GM19467 (cell line): Measurements from ENCODE around the gene NOG.

Experiments
- ATAC-seq: cut with Tn5 transposase; IDR thresholded peaks from one replicate; pipeline ENCODE4 v1.9.1; 2021; ENCODE audit warnings: mild to moderate bottlenecking, moderate library complexity; ENCODE audit not compliant: unreplicated experiment

NOG gene

GRCh38 chr17:56593646-56594319 is at the start of gene NOG:
NOG (plus strand) TSS chr17:56593699; CDS start chr17:56594224, 525 bp downstream.
- ATAC-seq: no peak

GRCh38 chr17:56545106-56545505 is 48.4 kb upstream of the NOG start:
- ATAC-seq: no peak

GRCh38 chr17:56545930-56546329 is 47.6 kb upstream of the NOG start:
- ATAC-seq: no peak

- no peak for ATAC-seq
These were observed 44.8 kb upstream of the NOG start for GRCh38 chr17:56548661-56549060.

GRCh38 chr17:56549501-56549900 is 44.0 kb upstream of the NOG start:
- no peak for ATAC-seq

GRCh38 chr17:56557682-56558081 is 35.8 kb upstream of the NOG start:
- ATAC-seq: no peak

- ATAC-seq: no peak
These were observed 35.4 kb upstream of the NOG start for GRCh38 chr17:56558088-56558487.

- ATAC-seq: no peak
These were observed 23.3 kb upstream of the NOG start for GRCh38 chr17:56570199-56570598.

GRCh38 chr17:56571456-56571855 is 22.0 kb upstream of the NOG start:
- ATAC-seq: no peak

GRCh38 chr17:56577190-56577842 is 16.2 kb upstream of the NOG start:
- no peak for ATAC-seq

- no peak for ATAC-seq
These were observed 15.7 kb upstream of the NOG start for GRCh38 chr17:56577843-56578204.

GRCh38 chr17:56581635-56582627 is 11.6 kb upstream of the NOG start:
- no peak for ATAC-seq

GRCh38 chr17:56583772-56584171 is 9.7 kb upstream of the NOG start:
- ATAC-seq: no peak

GRCh38 chr17:56587298-56587697 is 6.2 kb upstream of the NOG start:
- no peak for ATAC-seq

GRCh38 chr17:56592487-56593085 is 913 bp upstream of the NOG start:
- peak; percentile 65 for ATAC-seq

- ATAC-seq: no peak
These were observed 333 bp upstream of the NOG start for GRCh38 chr17:56593086-56593645.

- ATAC-seq: no peak
These were observed 1.0 kb downstream of the NOG start for GRCh38 chr17:56594320-56595107.

- no peak for ATAC-seq
These were observed 1.6 kb downstream of the NOG start for GRCh38 chr17:56595108-56595418.

GRCh38 chr17:56595831-56596690 is 2.6 kb downstream of the NOG start:
- ATAC-seq: no peak
